DND-41 (cell line): ENCODE data around the gene FAM3B.

Experiments used
- ATAC-seq: fragments of 200-7000 bp; cut with Tn5 transposase; 3 replicates; pipeline ENCODE4 v1.9.1; 2021; ENCODE audit warnings: low read depth; ENCODE audit not compliant: insufficient read depth
- DNase-seq: peaks from one replicate; pipeline ENCODE4 v3.0.0-alpha.2; 2020
- H2AFZ ChIP-seq: 2 replicates; pipeline ENCODE4 v1.6.0; 2012; ENCODE audit warnings: low read depth, low read length
- H3K27ac ChIP-seq: 2 replicates; pipeline ENCODE4 v1.5.1; 2012; ENCODE audit warnings: low read length, inconsistent platforms
- H3K27me3 ChIP-seq: fragments of 200-600 bp; sonication (generic); 2 replicates; pipeline ENCODE4 v1.6.0; 2012; ENCODE audit warnings: low read length, mild to moderate bottlenecking, inconsistent platforms; ENCODE audit not compliant: insufficient read depth, poor library complexity
- H3K36me3 ChIP-seq: 2 replicates; pipeline ENCODE4 v1.5.1; 2012; ENCODE audit warnings: low read length, inconsistent platforms; ENCODE audit not compliant: insufficient read depth
- H3K4me1 ChIP-seq: 2 replicates; pipeline ENCODE4 v1.5.1; 2012; ENCODE audit warnings: mild to moderate bottlenecking, low read length; ENCODE audit not compliant: insufficient read depth
- H3K4me2 ChIP-seq: 2 replicates; pipeline ENCODE4 v1.6.0; 2012; ENCODE audit warnings: mild to moderate bottlenecking, moderate library complexity, low read length, inconsistent platforms; ENCODE audit not compliant: insufficient read depth
- H3K4me3 ChIP-seq, 2 experiments: fragments of 200-600 bp in 1 of 2; shearing (Covaris generic) in 1 of 2; 2 replicates each; pipeline ENCODE4 v1.5.1; 2012 to 2016; ENCODE audit warnings: inconsistent platforms in 2 of 2, low read length in 2 of 2, mild to moderate bottlenecking in 2 of 2, low read depth in 1 of 2, moderate library complexity in 1 of 2
- H3K79me2 ChIP-seq: 2 replicates; pipeline ENCODE4 v1.6.0; 2012; ENCODE audit warnings: low read length, inconsistent platforms; ENCODE audit not compliant: insufficient read depth
- H3K9ac ChIP-seq: 2 replicates; pipeline ENCODE4 v1.6.0; 2012; ENCODE audit warnings: low read depth, mild to moderate bottlenecking, inconsistent platforms, low read length, moderate library complexity
- H3K9me3 ChIP-seq: 2 replicates; pipeline ENCODE4 v1.5.1; 2012; ENCODE audit warnings: low read length, moderate library complexity, mild to moderate bottlenecking, inconsistent platforms; ENCODE audit not compliant: insufficient read depth, severe bottlenecking
- H4K20me1 ChIP-seq: 2 replicates; pipeline ENCODE4 v1.6.0; 2012; ENCODE audit warnings: low read length; ENCODE audit not compliant: insufficient read depth
- EZH2 ChIP-seq: IDR thresholded peaks from 3 replicates; pipeline ENCODE4 v1.6.1; 2012; ENCODE audit warnings: borderline replicate concordance, low read depth, mild to moderate bottlenecking, moderate library complexity, low read length, inconsistent platforms; ENCODE audit not compliant: severe bottlenecking
- TF ChIP-seq, protein P1 (sequence below): IDR thresholded peaks from 2 replicates; pipeline ENCODE4 v1.5.1; 2012; ENCODE audit warnings: borderline replicate concordance, low read length, moderate library complexity, mild to moderate bottlenecking; ENCODE audit not compliant: poor library complexity, severe bottlenecking; ENCODE audit errors: extremely low read depth

FAM3B gene

DNA sequence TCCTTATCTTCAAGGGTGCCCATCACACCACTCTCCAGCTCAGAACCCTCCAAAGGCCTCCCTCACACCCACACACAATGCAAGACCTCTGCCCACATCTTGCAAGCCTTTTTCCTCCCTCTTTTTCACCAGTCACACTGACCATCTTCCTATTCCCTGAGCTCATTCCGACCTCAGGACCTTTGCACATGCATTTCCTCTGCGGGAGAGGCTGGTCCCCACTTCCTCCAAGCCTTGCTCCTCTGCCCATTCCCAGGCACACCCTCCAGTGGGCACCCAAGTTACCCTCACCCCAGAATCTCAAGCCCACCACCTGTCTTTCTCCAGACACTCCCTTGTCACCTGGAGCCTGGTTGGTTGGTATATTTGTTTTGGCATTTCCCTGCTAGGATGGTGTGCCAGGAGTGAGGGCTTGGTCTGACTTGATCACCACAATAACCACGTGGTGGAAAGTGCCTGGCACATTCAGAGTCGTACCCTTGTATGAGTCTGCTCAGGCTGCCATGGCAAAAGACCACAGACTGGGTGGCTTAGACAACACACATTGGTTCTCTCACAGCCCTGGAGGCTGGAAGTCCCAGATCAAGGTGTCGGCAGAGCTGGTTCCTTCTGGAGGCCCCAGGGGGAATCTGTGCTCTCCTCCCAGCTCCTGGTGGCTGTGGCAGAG, 58.4 kb downstream of the FAM3B start:
- H3K79me2 ChIP-seq = peaks cover 60% of the 10 kb centered on the region
- peaks cover 48% of the 10 kb centered on the region for H3K36me3 ChIP-seq
- no peak overlapping the region for H3K4me3 ChIP-seq
- H3K4me1 ChIP-seq = peaks cover 46% of the 10 kb centered on the region
- H3K27ac ChIP-seq = no peak overlapping the region
- no peak overlapping the region for H3K4me2 ChIP-seq
- ATAC-seq = peak; percentile 37; the same call in 1 of the 3 replicates
- no peak overlapping the region for H3K9ac ChIP-seq
- no peak overlapping the region for H2AFZ ChIP-seq
- TF ChIP-seq, protein P1, sequence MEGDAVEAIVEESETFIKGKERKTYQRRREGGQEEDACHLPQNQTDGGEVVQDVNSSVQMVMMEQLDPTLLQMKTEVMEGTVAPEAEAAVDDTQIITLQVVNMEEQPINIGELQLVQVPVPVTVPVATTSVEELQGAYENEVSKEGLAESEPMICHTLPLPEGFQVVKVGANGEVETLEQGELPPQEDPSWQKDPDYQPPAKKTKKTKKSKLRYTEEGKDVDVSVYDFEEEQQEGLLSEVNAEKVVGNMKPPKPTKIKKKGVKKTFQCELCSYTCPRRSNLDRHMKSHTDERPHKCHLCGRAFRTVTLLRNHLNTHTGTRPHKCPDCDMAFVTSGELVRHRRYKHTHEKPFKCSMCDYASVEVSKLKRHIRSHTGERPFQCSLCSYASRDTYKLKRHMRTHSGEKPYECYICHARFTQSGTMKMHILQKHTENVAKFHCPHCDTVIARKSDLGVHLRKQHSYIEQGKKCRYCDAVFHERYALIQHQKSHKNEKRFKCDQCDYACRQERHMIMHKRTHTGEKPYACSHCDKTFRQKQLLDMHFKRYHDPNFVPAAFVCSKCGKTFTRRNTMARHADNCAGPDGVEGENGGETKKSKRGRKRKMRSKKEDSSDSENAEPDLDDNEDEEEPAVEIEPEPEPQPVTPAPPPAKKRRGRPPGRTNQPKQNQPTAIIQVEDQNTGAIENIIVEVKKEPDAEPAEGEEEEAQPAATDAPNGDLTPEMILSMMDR = no peak
- TF ChIP-seq EZH2 = no peak
- no peaks in the 10 kb centered on the region for H3K27me3 ChIP-seq
- H3K9me3 ChIP-seq = no peaks in the 10 kb centered on the region
- peaks cover 20% of the 10 kb centered on the region; the same call in 1 of the 2 replicates for H4K20me1 ChIP-seq
- DNase-seq = peak; percentile 23

DNA sequence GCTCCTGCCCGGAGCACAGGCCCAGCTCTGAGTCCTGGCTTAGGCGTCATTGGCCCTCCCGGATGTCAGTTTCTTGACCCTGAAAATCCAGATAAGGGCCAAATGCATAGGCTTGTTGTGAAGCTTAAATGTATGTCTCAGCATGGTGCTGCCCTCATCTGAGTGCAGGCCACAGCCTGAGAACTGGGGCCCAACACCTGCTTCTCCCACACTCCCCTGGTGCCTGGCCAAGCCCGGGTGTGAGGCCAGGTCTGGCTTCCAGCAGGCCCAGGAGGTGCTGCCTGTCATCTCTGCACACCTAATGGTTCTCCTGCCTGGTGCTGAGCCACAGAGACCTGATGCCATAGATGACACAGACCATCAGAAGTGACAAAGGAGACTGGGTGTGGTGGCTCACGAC, 59.3 kb downstream of the FAM3B start:
- H3K4me2 ChIP-seq = no peak overlapping the region
- TF ChIP-seq EZH2 = no peak
- TF ChIP-seq, protein P1 = no peak
- no peak overlapping the region for H2AFZ ChIP-seq
- no peak overlapping the region for H3K27ac ChIP-seq
- peaks cover 57% of the 10 kb centered on the region for H3K36me3 ChIP-seq
- H3K4me3 ChIP-seq = no peak overlapping the region
- ATAC-seq = no peak
- peaks cover 20% of the 10 kb centered on the region; the same call in 1 of the 2 replicates for H4K20me1 ChIP-seq
- no peaks in the 10 kb centered on the region for H3K9me3 ChIP-seq
- no peak for DNase-seq
- H3K9ac ChIP-seq = no peak overlapping the region
- no peaks in the 10 kb centered on the region for H3K27me3 ChIP-seq
- peaks cover 51% of the 10 kb centered on the region for H3K79me2 ChIP-seq
- H3K4me1 ChIP-seq = peaks cover 37% of the 10 kb centered on the region

DNA sequence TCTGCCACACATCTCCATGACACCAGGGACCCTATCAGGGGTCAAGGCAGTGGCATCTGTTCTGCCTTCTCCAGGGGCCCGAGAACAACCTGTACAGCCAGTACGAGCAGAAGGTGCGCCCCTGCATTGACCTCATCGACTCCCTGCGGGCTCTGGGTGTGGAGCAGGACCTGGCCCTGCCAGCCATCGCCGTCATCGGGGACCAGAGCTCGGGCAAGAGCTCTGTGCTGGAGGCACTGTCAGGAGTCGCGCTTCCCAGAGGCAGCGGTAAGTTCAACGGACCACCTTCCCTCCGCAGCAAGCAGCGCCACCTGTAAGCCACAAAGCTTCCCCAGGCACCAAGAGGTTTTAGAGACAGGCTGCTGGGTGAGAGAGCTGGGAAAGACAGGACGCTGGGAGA, 61.1 kb downstream of the FAM3B start:
- ATAC-seq (no peak), DNase-seq (no peak)
- Histone ChIP-seq H3K4me1 (peaks cover 18% of the 10 kb centered on the region), H3K27me3 (no peaks in the 10 kb centered on the region), H3K9ac (no peak overlapping the region), H3K79me2 (peaks cover 33% of the 10 kb centered on the region), H2AFZ (no peak overlapping the region), H3K4me2 (no peak overlapping the region), H3K36me3 (peaks cover 73% of the 10 kb centered on the region), H4K20me1 (peaks cover 20% of the 10 kb centered on the region; the same call in 1 of the 2 replicates), H3K27ac (no peak overlapping the region), H3K4me3 (no peak overlapping the region), H3K9me3 (no peaks in the 10 kb centered on the region)
- no peak for TF ChIP-seq EZH2
- TF ChIP-seq, protein P1 = no peak
